Measurements from ENCODE around the gene MBP.

DNA sequence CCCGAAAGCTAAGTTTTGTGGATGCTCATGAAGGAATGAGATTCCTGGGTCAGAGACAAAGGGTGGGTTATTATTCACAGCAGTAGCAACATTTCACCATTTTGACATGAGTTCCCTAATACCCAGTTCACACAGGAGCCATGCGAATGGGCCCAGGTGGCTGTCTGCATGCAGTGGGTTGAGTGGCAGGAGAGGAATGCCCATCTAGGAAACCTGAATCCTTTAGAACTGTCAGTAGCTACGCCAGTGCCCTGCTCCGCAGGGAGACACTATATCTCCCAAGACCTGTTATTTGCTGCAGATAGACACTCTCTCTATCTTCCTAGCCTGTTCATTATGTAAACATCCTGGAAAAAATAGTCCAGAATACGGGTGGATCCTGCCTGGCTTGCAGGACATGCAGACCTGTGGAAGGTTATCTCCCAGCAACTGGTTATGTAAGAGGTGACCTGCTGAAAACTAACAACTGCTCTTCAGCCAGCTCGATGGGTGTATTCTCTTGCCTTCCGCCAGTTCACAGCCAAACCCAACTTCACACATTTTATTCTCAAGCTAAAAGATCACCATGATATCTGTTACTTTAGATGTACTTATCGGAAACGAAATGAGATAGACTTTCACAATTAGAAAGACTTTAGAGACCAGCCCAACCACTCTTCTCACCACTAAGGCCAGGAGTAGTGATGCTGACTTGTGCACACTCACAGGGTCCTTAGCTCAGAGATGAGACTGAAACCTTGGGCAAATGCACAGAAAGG is 59.1 kb downstream of the MBP start:
- TF ChIP-seq POLR2A (IDR thresholded peaks at IDR 0.05) (no peak), CTCF (IDR thresholded peaks at IDR 0.05 in 8 of 11, conservative IDR thresholded peaks at IDR 0.05 in 3 of 11) (no peak), POLR2AphosphoS5 (IDR thresholded peaks at IDR 0.05) (peak in 1 of 3 donors; percentile 29)

All from spleen (tissue), 7 donors.